ENCODE data around the gene MTX3. TPM values are rescaled to one million over a fixed set of nuclear protein-coding genes. Genes with fewer than 3 reads are reported as not detected.

MTX3 gene
- total RNA-seq = 10 to 100 TPM; 26.0 to 29.0 TPM

GRCh38 chr5:79990598-79991507, at the start of gene MTX3:
Gene MTX3 (minus strand): TSS chr5:79991262. CDS start chr5:79991238, 24 bp downstream.
- ChIA-PET CTCF (interaction anchor here (0.9 to 1.8 kb wide), 6 partner anchors 10 to 317 kb away, joined by 3 to 6 read pairs (median 5); no protein-coding TSS in a partner anchor), POLR2A (interaction anchor here (0.6 to 1.4 kb wide), 10 partner anchors 10 to 365 kb away, joined by 3 to 18 read pairs (median 5); no protein-coding TSS in a partner anchor)

GRCh38 chr5:80039650-80040049, 48.6 kb upstream of the MTX3 start:
- ChIA-PET POLR2A (no interaction called here), CTCF (interaction anchor here (1.3 kb wide), 1 partner anchor 44 kb away, joined by 3 read pairs; no protein-coding TSS in a partner anchor)

- CTCF ChIA-PET = no interaction called here
- POLR2A ChIA-PET = interaction anchor here (0.6 to 2.0 kb wide), 4 partner anchors 19 to 75 kb away, joined by 3 to 6 read pairs (median 6); no protein-coding TSS in a partner anchor
Observed at GRCh38 chr5:80037366-80037765, 46.3 kb upstream of the MTX3 start.

- CTCF ChIA-PET = no interaction called here
- POLR2A ChIA-PET = interaction anchor here (1.0 to 2.0 kb wide), 2 partner anchors 46 to 73 kb away, joined by 6 read pairs; no protein-coding TSS in a partner anchor
Observed at GRCh38 chr5:80036615-80037014, 45.6 kb upstream of the MTX3 start.

GRCh38 chr5:80035839-80036238, 44.8 kb upstream of the MTX3 start:
- POLR2A ChIA-PET = no interaction called here
- CTCF ChIA-PET = no interaction called here

GRCh38 chr5:80034962-80035821, 44.1 kb upstream of the MTX3 start, which contains the start of gene THBS4:
Gene THBS4 (plus strand): TSS chr5:80035348. CDS start chr5:80035538, 190 bp downstream.
- ChIA-PET POLR2A (no interaction called here), CTCF (no interaction called here)

GRCh38 chr5:80034559-80034958, 43.5 kb upstream of the MTX3 start:
- CTCF ChIA-PET = no interaction called here
- POLR2A ChIA-PET = no interaction called here

- POLR2A ChIA-PET = no interaction called here
- CTCF ChIA-PET = no interaction called here
Observed at GRCh38 chr5:80033513-80033912, 42.5 kb upstream of the MTX3 start.

GRCh38 chr5:80031109-80031508, 40.0 kb upstream of the MTX3 start:
- ChIA-PET POLR2A (no interaction called here), CTCF (no interaction called here)

GRCh38 chr5:80026841-80027240, 35.8 kb upstream of the MTX3 start:
- ChIA-PET POLR2A (no interaction called here), CTCF (no interaction called here)

GRCh38 chr5:80025069-80025468, 34.0 kb upstream of the MTX3 start:
- CTCF ChIA-PET = interaction anchor here (0.6 kb wide), 1 partner anchor 39 kb away, joined by 4 read pairs; no protein-coding TSS in a partner anchor
- POLR2A ChIA-PET = interaction anchor here (0.6 kb wide), 1 partner anchor 627 kb away, joined by 5 read pairs; no protein-coding TSS in a partner anchor

- CTCF ChIA-PET = no interaction called here
- POLR2A ChIA-PET = interaction anchor here (0.5 kb wide), 1 partner anchor 757 kb away, joined by 3 read pairs; no protein-coding TSS in a partner anchor
Observed at GRCh38 chr5:80010754-80011392, 19.8 kb upstream of the MTX3 start.

GRCh38 chr5:80008995-80009765, 18.1 kb upstream of the MTX3 start:
- CTCF ChIA-PET = interaction anchor here (0.6 kb wide), 1 partner anchor 12 kb away, joined by 4 read pairs; no protein-coding TSS in a partner anchor
- POLR2A ChIA-PET = no interaction called here

GRCh38 chr5:80002677-80003076, 11.6 kb upstream of the MTX3 start:
- ChIA-PET POLR2A (no interaction called here), CTCF (no interaction called here)

- CTCF ChIA-PET = no interaction called here
- POLR2A ChIA-PET = no interaction called here
Observed at GRCh38 chr5:79999722-80000121, 8.7 kb upstream of the MTX3 start.

- ChIA-PET CTCF (interaction anchor here (0.9 to 1.2 kb wide), 2 partner anchors 67 to 81 kb away, joined by 3 read pairs; no protein-coding TSS in a partner anchor), POLR2A (no interaction called here)
Observed at GRCh38 chr5:79992891-79993657, 2.0 kb upstream of the MTX3 start.

- ChIA-PET CTCF (interaction anchor here (0.9 to 1.8 kb wide), 4 partner anchors 9 to 317 kb away, joined by 5 to 6 read pairs (median 6); no protein-coding TSS in a partner anchor), POLR2A (interaction anchor here (0.6 to 1.4 kb wide), 10 partner anchors 9 to 365 kb away, joined by 3 to 18 read pairs (median 5); no protein-coding TSS in a partner anchor)
Observed at GRCh38 chr5:79990205-79990597, 861 bp downstream of the MTX3 start.

GRCh38 chr5:79986260-79986659, 4.8 kb downstream of the MTX3 start:
- ChIA-PET CTCF (interaction anchor here (0.7 to 0.8 kb wide), 2 partner anchors 39 to 97 kb away, joined by 3 to 4 read pairs; no protein-coding TSS in a partner anchor), POLR2A (interaction anchor here (0.6 kb wide), 1 partner anchor 423 kb away, joined by 3 read pairs; no protein-coding TSS in a partner anchor)
